ENCODE results near the gene WNT3A.

WNT3A gene

DNA sequence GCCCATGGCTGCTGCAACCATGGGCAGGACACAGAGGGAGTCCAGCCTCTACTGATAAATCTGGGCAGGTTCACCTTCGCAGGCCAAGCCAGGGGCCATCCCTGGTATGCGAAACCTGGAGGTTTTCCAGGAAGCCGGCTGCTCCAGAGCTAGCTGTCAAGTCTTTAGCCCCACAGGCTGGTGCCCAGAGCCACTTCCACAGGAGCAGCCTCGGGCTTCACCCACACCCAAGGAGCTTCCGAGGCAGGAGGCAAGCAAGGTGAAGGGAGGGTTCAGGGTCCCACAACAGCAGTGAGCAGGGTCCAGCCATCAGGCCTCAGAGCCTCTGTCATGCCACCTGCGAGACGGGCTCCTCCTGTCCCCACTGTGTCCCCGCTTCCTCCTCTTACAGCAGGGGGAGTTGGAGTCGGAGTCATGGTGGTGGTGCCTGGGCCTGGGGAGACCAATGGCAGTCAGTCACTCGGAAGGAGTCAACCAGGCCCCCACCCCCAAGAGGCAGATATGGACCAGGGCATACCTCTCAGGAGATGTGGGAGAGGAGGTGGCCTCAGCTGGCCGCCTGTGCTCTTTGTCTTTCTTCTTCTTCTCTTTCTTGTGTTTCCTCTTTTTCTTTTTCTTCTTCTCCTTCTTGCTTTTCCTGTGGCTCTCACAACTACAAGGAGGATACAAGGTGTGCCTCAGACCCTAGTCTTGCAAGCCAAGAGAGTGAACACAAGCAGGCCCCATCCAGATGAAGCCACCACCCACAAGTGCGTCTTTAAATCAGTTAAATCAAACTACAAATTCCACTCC is 94.2 kb downstream of the WNT3A start:
- no peak for DNase-seq (ENCODE audit: low spot score)

GRCh38 chr1:228101614-228101993 is 94.8 kb downstream of the WNT3A start:
- no peak for DNase-seq (ENCODE audit: low spot score)

- no peak for DNase-seq (ENCODE audit: low spot score)
These were observed 95.4 kb downstream of the WNT3A start for GRCh38 chr1:228101994-228102790.

- DNase-seq (ENCODE audit: low spot score): peak; percentile 81
These were observed 96.2 kb downstream of the WNT3A start, which contains the start of gene C1orf35 for GRCh38 chr1:228102791-228103620. TSS of gene C1orf35 (minus strand) at chr1:228103325. CDS start at chr1:228103227, 98 bp downstream.

GRCh38 chr1:228104526-228105269 is 97.9 kb downstream of the WNT3A start:
- DNase-seq (ENCODE audit: low spot score): no peak

GRCh38 chr1:228105270-228105995 is 98.6 kb downstream of the WNT3A start:
- no peak for DNase-seq (ENCODE audit: low spot score)

- DNase-seq (ENCODE audit: low spot score): no peak
These were observed 99.4 kb downstream of the WNT3A start for GRCh38 chr1:228105996-228106799.

DNA sequence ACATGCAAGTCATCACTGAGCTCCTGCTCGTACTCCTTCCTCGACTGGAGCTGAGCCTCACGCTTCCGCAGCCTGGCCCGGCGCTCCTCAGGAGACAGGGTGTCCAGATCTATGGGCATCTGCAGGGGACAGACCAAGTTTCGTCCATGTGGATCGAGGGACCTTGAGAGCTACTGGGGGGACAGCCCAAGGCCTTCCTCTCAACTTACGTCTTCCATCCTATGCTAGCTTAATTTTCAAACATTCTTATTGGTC is 99.9 kb downstream of the WNT3A start:
- no peak for DNase-seq (ENCODE audit: low spot score)

GRCh38 chr1:228107636-228108035 is 100.8 kb downstream of the WNT3A start:
- no peak for DNase-seq (ENCODE audit: low spot score)

DNA sequence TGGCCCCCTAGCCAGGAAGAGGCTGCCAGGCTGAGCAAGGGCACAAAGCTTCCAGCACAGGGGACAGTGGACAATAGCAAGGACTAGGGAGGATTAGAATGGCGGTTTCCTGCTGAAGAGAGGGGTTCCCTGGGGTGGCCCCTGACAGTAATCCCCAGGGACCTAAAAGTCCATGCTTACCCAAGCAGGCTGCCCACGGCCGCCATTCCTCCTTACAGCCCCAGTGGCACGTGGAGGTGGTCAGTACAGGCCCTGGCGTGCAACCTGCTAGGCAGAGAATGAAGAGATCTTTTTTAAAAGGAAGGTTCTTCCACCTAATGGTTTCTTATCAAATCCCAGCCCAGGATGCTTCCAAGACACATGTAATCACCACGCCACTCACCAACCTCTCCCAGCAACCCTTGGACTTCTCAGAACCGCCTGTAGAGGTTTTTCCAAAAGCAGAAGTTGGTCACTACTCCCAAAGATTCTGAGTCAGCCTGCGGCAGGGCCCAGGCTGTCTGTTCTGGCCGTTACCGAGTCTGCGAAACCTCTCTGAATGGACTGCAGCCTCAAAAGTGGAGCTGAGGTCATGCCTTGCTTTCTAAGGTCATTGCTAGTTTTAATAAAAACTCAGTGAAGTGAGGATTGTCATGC is 101.4 kb downstream of the WNT3A start:
- DNase-seq (ENCODE audit: low spot score): no peak

GRCh38 chr1:228108742-228109072 is 101.9 kb downstream of the WNT3A start:
- no peak for DNase-seq (ENCODE audit: low spot score)

DNA sequence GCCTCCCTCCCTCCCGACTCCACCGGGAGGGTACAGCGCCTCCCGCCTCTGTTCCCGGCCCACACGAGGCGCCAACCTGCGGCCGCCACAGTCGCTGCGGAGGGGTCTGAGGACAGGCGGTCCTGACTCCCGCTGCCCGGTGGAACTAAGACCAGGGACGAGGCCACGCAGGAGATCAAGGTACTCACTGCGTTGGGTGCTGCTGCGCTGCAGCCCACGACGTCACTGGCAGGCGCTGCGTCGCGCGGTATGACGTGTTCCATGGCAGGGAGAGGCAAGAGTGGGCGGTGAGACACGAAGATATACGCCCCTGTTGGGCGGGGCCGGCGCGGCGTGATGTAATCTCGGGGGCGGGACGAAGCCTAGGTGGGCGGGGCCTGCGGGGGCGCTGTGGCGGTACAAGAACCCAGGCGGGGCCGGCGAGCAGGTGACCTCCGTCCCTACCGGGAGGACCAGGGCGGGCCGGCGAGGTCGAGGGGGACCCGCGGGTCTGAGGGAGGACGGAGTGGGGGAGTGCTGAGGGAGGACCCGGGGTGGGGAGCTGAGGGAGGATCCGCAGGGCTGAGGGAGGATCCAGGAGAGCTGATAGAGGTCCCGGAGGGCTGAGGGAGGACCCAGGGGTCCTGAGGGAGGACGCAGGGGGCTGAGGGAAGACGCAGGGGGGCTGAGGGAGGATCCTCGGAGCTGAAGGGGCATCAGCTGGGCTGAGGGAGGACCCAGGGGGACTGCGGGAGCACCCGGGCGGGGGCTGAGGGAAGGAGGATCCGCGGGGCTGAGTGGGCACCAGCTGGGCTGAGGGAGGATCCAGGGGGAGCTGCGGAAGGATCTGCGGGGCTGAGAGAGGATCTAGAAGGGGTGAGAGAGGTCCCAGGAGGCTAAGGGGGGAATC is 102.5 kb downstream of the WNT3A start, which contains the start of gene MRPL55:
TSS of gene MRPL55 (minus strand) at position 227 of the 889 bp plus-strand sequence. CDS start 1,039 bp downstream, outside the sequence.
- peak; percentile 97 for DNase-seq (ENCODE audit: low spot score)

DNA sequence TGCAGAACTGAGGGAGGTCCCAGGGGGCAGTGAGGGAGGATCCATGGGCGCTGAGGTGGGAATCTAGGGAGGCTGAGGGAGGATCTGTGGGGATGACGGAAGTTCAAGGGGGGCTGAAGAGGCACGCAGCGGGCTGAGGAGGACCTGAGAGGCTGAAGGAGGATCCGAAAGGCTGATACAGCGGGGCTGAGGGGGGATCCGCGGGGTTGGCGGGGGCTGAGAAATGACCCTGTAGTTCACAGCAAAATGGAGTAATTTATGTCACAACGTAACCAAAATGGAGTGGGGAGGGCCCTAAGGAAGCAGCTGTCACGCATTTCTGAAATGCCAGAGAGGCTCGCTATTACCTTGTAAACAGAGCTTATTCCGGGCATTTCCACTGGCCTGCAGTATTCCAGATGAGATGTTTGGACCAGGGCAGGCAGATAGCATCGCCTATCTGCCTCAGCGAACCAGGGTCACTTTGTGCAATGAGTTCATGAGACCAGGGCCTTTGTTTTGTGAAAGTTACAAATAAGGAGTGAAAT is 103.2 kb downstream of the WNT3A start:
- DNase-seq (ENCODE audit: low spot score): no peak

DNA sequence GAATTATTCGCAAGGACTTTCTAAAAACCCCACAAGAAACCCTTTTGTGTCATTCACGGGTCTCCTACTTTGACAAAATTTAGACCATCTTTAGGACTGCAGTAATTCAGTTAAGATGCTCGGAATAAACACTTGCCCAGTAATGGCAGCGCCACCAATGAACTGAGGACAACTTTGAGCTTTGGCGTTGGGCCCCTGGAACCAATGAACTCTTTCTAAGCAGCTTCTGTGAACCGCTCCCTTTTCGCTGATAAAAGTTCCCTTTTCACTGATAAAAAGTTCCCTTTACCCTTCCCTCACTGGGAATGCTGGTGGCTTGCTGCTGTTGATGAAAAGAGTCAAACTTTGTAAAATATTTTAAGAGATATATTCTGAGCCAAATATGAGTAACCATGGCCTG is 103.8 kb downstream of the WNT3A start:
- no peak for DNase-seq (ENCODE audit: low spot score)

All from pons (tissue), 1 donor.